Right renal pelvis (tissue), 4 donors: ENCODE data around the gene PLEKHG4. TPM values are rescaled to one million over a fixed set of nuclear protein-coding genes. Genes with fewer than 3 reads are reported as not detected.

Experiments used
- DNase-seq, 4 donors: peaks; one replicate each; pipeline ENCODE4 v3.0.0-alpha.2; 2013; ENCODE audit warnings: low read depth in 4 of 4, low spot score in 3 of 4, missing footprints in 1 of 4
- polyA plus RNA-seq, 4 donors: library from polyadenylated mRNA; unstranded; fragments of 120-200 nt; gene quantifications; one replicate each; pipeline ENCODE4 v1.2.1, GENCODE V29; 2013; ENCODE audit not compliant: insufficient read length in 4 of 4

Gene PLEKHG4
- polyA plus RNA-seq, result 10 to 100 TPM; 11.5 to 16.4 (median 13.8) TPM

DNA sequence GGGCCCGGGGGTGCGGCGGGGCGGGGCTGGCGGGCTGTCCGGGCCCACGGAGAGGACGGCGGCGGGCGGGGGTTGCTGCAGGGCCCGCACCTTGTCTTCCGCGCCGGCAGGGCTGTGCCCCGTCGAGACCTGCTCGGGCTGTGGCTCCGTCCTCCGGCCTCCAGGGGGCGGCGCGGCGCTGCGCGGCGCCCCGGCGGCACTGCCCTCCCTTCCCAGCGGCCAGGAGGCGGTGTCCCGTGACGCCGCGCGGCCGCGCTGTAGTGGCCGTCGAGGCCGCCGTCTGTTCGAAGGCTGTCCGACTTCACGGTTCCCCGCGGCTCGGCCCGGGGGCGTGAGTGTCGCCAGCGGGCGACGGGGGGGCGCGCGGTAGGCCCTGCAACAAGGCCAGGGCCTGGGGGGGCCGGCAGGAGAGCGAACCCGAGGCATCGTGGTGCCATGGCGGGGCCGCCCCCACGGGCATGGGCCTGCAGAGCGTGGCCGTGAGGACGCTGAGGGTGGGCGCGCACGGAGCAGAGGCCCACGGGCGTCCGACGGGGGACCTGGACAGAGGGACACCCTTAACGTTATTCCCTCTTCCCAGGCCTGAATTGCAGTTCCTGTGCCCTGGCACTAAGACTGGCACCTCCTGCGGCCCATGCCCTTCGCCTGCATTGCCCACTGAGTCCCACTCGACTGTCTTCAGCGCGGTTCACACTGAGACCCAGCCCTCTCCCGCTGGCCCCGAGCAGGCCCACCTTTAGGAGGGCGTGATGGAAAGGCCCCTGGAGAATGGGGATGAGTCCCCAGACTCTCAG, at the start of gene PLEKHG4:
Gene PLEKHG4, plus strand, starts transcription at position 237 of the 794 bp plus-strand sequence. Its CDS starts 513 bp downstream, at position 750.
- peak; percentile 49 to 64 (median 58) for DNase-seq

DNA sequence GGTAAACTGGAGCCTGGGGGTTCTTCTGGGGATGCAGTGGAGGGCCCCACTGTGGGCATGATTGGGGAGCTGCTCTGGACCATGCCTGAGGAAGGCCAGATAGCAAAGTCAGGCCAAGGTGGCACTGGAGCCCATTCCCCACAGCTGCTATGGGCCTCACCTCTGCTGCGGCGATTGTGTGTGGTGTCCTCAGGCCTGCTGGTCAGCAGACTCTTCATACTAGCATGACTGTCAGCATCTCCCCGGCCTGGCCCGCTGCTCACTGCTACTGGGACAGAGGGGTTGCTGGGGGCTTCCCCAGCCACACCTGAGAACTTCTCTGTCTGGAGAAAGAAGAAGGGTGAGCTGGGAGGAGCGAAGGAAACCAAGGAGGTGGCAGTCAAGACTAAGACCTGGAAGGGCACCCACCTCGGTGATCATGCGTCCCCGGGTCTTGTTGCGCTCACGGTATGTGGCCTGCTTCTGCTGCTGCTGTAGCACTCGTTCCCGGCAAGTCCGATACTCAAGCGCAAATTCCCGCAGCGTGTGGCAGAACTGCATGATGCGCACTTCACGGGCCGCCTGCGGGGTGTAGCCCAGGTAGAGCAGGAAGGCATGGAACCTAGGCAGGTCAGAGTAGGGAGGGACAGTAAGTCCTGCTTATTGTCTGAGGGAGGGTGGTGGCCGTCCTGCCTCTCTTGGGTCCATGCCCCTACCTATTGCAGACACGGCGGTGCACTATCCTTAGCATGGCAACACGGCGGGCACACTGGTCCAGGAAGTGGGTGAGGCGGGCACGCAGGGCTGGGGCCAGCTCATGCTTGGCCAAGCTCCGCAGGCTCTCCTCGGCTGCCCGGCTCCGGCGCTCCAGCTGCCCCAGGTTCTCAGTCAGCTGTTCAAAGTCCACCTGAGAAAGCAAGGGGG, 49.2 kb upstream of the PLEKHG4 start:
- no peak for DNase-seq

- no peak for DNase-seq
These were observed 48.3 kb upstream of the PLEKHG4 start for GRCh38 chr16:67230809-67231660.

GRCh38 chr16:67233596-67233995, 45.7 kb upstream of the PLEKHG4 start:
- DNase-seq, result no peak

DNA sequence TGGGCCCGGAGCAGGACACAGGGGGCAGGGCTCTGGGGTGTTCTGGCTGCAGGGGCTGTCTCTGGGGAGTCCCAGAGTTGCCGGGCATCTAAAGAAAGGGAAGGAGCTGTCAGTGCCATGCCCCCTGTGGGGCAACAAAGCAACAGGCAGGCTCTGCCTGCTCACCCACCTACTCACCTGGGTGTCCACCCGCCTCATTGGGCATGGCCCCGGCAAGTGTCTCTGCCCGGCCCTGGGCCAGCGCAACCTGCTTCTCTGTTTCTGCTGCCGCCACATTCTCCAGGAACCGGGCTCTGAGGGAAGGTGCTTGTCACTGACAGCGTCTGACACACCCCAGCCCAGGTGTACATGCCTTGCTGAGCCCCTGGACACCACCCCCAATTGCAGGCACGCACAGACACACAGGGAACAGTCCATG, 45.1 kb upstream of the PLEKHG4 start:
- no peak for DNase-seq

DNA sequence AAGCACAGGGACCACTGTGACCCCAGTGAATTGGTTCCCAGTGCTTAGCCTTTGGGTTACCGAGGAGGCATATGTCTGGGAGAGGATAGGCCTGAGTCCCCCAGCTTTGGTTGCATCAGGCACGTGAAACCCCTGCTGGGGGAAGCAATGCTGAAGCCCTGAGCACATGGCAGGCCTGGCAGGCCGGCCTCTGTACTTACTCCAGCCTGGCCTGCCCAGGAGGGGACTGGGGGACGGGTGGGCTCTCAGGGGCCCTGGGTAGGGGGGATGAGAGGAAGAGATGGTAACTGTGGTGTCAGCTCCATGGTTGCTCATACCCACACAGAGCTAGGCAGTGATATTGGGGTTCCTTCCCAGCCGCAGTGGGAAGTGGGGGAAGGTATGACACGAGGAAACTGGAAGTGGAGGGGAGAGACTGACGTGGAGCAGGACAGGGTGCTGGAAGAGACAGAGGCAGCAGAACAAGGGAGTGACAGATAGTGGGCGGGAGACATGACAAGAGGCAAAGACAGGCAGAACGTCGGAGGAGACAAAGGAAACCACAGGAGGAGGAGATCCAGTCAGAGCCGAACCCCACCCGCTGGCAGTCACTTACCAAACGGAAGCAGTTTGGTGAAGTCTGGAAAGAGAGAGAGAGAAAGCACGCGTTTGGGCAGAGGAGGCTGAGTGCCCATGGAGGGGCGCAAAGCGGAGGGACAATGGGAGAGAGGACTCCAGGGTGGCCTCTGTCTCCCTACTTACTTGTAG, 43.3 kb upstream of the PLEKHG4 start:
- DNase-seq, result no peak

DNA sequence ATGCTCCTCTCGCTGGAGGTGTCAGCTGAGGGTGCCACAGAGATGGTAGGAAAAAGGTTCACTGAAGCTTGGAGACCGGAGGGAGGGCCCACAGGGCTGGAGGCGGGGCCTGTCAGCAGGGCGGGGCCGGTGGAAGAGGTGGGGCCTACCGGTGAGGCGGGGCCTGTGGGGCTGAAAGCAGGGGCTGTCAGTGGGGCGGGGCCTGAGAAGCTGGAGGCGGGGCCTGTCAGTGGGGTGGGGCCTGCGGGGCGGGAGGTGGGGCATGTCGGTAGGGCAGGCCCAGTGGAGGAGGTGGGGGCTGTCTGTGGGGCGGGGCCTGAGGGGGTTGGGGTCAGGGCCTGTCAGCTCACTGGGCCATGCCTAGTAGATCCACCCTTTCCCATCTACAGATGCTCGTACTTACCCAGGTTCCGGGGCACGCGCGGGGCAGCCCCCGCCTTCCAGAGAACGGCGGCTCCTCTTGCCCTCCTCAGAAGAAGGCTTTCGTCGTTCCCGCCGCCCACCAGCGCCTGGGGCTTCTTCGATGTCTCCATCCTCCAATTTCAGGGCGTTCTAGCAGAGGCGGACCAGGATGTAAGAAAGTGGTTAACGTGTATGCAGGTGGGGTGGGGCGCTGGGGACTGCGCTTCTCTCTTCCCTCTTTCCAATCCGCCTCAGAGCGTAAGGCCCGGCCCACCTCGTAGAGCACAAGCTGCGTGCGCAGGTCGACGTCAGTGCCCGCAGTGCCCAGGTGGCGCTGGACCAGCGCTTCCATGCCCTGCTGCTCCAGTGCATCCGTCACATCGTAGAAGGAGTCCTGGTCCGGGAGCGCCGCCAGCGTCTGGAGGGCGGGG, 42.6 kb upstream of the PLEKHG4 start:
- no peak for DNase-seq

DNA sequence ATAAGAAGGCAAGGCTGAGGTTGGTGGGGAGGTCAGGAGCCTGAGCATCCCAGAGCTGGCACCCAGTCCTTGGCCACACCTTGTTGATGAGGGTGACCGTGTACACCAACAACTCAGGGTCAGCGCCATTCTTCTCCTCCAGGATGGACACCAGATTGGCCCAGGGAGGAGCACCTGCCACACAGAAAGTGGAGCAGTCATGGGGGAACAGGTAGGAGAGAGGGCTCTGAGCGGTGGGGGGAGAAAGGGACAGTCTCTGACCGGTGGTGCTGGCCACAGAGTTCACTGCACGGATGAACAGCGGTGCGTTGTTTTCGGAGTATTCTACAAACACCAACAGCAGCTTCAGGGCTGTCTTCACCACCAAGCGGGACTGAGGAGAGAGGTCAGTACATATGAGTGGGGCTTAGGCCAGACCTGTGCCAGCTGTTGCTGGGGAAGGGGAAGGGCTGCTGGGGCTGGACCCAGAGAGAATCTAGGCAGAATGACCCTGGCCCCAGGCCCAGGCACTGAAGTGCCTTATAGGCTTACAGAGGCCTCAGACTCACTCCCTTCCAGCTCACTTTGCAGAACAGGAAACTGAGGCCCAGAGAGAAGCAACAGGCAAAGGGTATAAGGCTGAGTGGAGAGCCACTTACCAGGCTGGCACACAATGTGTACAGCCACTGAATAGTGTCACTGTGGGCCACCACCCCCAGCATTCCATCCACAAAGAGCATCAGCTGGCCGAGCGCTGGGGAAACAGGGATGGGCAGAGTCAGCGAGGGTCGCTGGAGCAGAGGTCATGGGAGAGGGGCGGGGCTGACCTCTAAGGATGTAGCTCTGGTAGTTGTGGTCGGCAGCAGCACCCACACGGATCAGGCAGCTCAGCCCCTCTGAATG, 41.7 kb upstream of the PLEKHG4 start:
- DNase-seq, result no peak

DNA sequence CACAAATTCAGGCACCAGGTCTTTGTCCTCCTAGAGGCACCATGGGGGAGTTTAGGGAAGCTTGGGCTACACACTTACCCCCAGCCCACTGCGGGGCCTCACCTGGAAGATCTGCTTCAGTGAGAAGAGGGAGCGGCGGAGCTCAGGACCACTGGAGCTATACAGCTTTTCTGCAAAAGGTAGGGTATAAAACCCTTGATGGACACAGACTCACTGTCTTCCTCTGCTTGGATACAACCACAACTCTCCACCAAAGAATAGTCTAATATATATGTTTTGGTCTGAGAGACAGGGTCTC, 41.1 kb upstream of the PLEKHG4 start:
- DNase-seq, result no peak

DNA sequence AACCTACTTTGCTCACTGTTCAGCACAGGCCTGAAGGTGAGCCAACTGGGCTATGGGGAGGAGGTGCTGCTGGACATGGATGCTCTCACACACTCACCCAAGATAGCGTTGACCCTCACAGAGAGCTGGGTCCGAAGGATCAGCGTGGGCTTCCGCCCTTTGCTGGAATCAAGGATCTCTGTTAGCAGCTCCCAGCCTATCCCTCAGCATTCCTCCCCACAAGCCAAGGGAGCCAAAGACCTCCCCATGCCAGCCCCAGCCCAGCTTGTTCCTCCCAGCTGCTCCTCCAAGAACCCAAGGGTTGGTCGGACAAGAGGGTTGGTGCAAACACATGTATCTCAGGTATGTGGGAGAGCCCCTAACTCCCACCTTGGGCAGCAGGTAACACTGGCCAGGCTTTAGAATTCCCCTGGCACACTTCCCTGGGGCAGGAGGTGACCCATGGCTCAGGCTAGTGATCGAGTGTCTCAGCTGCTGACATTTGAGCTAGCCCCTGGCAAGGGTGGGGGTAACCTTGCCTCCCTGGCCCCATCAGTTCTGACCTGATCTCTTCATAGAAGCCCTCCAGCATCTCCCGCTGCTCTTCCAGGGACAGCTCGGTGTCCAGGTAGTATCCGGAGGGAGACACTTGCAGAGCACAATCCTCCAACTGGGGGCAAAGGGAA, 40.4 kb upstream of the PLEKHG4 start:
- DNase-seq, result no peak

DNA sequence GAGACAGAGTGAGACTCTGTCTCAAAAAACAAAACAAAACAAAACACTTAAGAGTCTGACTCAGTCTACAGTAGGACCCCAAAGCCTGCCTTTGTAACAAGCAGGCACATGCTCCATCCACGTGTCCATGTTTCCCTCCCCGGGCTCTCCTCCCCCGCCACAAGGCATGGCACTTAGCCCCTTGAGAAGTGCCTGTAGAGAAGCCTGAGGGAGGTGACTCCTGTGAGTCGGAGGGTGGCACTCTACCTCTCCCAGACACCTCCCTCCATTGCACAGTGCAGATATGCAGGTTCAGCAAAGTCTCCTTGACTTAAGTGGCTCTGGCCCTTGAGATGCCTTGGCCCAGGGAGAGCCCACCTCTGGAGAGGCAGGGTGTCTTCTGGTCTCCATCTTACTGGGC, 38.8 kb upstream of the PLEKHG4 start:
- no peak for DNase-seq

GRCh38 chr16:67241008-67241900, 38.1 kb upstream of the PLEKHG4 start:
- no peak for DNase-seq

DNA sequence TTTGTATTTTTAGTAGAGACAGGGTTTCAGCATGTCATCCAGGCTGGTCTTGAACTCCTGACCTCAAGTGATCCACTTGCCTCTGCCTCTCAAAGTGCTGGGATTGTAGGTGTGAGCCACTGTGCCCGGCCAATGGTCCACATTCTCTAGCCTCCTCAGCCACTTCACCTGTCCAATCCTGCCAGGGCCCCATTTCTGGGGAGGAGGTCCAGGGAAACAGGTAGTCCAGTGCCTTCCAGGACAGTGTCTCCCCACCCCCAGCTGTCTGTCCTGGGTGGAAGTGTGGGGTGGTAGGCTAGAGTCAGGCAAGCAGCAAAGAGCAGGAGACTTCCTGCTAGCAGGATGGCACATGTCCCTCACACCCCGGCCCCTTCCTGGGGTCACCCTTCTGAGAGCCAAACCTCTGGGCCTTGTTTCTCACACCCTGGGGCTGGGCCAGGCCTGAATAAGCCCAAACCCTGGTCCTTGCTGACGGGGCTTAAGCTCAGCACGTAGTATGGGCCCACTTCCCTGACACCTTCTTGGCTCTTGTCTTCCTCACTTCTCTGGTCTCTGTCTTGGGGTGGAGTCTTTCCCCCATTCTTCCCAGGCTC, 37.1 kb upstream of the PLEKHG4 start:
- DNase-seq, result no peak

DNA sequence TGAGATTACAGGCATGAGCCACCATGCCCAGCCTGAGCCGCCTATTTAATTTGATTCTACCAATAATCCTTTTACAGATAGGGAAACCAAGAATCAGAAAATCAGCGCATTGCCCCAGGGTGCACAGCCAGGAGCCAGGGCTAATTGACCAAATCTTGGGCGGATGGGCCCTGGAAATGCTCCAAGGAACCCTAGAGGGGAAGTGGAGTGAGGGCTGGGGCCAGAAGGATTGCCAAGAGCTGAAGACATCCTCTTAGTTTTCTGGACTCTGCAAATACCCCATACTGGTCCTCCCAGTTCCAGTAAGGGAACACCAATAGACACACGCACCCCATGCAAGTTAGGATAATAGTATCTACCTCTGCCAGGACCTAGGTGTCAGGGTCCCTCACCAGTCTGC, 35.9 kb upstream of the PLEKHG4 start:
- DNase-seq, result no peak

GRCh38 chr16:67244387-67245185, 34.7 kb upstream of the PLEKHG4 start:
- DNase-seq, result no peak

DNA sequence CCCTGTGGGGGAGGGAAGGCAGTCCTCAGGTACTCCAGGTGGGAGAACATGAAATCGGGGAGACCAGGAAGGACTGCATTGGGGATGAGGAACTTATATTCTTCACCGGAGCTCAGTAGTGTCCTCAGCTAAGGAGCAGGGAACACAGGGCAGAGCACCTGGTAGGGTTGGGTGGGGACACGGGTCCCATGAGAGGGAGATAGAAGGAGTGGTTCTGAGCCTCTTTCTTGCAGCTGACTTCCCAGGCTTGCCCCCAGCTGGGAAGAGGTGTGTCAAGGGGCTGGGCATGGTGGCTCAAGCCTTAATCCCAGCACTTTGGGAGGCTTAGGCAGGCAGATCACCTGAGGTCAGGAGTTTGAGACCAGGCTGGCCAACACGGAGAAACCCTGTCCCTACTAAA, 34.1 kb upstream of the PLEKHG4 start:
- no peak for DNase-seq
